Measurements from ENCODE around the gene FMNL2.

The FMNL2 gene

GRCh38 chr2:152339556-152340286 is 4.7 kb downstream of the FMNL2 start:
- FAIRE-seq, result no peak

DNA sequence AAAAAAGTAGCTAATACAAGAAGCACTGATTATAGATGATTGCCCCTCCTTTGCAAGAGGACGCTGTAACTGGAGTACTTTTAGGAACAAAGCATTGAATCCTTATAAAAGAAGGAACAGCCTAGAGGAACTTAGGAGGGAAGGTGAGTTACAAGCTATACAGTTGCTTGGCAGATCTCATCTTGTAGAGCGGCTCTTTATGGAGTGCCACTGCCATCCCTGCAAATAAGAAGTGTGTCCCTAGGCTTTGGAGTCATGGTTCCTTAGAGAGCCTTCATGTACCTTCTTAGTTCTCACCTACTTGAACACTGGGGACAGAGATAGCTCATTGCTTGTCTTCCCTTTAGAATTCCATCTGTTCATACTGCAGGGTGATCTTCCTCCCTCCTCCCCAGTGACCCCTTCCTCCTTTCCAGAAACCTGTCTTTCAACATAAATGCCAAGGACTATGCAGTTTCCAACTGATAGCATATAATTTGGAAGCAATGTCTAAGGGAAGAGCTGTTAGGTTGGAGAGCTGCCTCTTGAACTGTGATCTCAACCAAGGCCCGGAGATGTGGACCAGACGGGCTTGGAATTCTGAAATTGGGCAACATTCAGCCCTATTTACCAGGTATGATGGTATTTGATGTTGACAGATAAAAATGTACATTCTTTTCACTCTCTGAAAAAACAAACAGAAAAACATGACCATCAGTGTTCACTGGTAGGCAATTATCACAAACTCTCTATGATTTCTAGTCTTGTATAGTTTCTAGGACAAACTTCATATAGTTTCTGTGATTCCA is 7.5 kb downstream of the FMNL2 start:
- FAIRE-seq, result no peak

DNA sequence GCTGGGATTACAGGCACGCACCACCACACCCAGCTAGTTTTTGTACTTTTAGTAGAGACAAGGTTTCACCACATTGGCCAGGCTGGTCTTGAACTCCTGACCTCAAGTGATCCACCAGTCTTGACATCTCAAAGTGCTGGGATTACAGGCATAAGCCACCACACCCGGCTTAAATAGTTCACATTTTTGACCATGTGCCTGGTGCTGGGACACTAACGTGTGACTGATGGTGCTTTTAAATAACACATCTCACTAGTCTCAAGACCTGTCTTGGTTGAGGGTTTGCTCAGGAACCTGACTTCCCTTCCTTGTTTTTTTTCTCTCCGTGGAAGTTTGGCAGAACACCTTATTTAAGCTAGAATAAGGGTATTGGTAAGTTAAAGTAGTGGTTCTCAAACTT is 8.5 kb downstream of the FMNL2 start:
- no peak for FAIRE-seq

GRCh38 chr2:152344579-152345195 is 9.7 kb downstream of the FMNL2 start:
- no peak for FAIRE-seq

DNA sequence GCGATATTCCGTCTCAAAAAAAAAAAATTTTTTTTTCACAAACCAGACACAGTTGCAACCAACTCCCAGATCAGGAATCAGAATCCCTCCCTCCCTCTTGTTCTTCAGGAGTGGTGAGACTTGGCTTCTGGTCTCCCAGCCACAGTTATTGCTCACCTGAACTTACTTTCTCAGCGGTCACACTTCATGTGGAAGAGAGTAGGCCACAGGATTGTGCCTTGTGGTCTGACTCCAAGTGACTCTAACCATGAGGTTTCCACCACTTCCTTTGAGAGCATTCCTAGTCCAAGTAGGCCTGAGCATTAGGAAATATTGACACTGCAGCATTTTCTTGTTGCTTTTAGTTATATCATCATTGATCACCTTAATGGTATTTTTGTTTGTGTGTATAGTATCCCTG is 12.1 kb downstream of the FMNL2 start:
- no peak for FAIRE-seq

DNA sequence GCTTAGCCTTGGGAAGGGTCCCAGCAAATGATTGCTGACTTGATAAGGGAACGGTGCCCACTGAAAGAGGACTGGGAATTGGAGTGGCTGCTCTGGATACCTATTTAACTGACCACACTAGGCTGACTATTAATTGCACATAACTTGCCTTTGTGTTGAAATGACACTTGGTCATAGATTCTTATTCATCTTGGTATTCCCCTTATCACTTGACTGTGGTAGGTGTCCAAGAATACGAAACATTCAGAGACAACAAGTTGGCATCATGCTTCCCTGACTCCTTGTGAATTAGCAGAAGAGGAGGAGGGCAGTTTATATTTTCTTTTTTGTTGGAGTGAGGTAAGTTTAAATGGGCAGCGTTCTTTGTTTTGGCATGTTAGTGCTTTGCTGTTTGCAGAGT is 13.4 kb downstream of the FMNL2 start:
- FAIRE-seq, result no peak

DNA sequence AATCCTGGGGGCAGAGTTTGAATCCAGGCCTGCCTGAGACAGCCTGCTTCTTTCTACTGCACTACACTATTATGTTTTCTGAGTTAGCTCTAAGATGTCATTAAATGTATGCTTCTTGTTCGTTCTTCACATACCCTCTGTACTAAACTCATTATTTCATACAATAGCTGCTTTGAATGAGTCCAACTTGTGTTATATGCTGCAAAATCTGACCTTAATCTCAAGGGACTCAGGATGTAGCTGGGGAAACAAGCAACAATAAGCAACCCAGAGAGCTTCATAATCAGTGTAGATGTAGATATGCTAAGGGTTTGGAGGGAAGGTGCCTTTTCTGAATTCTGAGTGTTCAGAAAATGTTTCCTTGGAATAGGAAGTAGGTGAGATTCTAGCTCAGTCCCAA is 14.4 kb downstream of the FMNL2 start:
- FAIRE-seq, result no peak

DNA sequence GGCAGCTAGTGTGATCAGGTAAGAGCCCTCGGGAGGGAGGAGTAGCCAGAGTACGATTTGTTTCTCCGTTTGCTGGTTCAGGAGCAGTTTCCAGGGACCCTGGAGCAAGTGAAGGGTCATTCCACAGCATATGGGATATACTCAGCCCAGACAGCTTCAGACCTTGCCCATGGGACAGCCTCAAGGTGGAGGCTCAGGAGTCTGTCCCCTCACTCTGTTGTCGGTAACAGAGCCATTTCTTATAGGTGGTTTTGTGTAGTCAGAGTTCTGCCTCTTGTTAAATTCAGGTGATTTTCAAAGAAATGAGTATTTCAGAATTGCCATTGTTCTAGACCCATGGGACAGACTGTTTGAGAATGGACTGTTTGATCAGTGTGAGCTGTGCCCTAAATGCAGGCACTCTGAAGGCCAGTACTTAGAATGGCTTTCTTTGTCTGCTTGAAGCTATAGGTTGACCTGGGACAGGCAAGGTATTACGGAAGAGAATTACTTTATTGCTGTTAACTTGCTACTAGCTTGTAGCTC is 15.2 kb downstream of the FMNL2 start:
- FAIRE-seq, result no peak

- no peak for FAIRE-seq
Observed at GRCh38 chr2:152352616-152353015, 17.6 kb downstream of the FMNL2 start.

DNA sequence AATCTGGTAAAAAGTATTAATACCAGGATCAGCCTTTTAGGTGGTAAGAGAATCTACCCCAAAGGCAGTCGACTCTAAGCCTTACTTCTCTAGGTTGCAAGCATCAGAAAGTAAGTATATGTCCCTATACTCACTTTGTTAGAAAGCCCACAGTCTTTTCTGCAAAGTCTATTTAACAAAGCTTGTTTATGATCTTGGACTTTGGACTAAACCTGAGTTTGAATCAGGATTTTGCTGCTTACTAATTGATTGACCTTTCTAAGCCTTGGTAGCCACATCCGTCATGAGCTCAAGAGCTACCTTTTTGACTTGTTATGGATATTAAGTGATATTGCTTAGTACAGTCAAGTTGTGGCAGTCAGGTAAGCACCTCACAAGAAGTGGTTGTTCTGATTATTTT is 18.4 kb downstream of the FMNL2 start:
- FAIRE-seq, result no peak

GRCh38 chr2:152354069-152354755 is 19.2 kb downstream of the FMNL2 start:
- FAIRE-seq, result no peak

DNA sequence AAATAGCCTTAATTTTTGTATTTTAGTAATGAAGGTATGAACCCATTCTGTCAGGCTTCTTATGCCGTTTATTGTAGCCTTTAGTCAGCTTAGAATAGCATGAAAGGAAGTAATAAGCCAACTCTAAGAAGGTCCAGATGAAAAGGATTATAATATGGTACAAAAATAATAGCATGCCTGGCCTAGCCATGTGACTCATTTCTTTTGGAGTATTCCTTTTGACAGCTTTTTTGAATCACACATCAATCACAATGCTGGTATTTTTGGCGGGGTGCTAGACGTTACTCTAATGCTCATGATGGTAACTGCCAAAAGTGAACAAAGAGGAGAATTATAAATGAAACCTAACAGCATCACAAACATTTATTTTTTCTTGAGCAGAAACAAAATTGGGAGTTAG is 19.9 kb downstream of the FMNL2 start:
- no peak for FAIRE-seq

GRCh38 chr2:152355409-152355831 is 20.4 kb downstream of the FMNL2 start:
- FAIRE-seq, result no peak

GRCh38 chr2:152359573-152360363 is 24.8 kb downstream of the FMNL2 start:
- FAIRE-seq, result no peak

DNA sequence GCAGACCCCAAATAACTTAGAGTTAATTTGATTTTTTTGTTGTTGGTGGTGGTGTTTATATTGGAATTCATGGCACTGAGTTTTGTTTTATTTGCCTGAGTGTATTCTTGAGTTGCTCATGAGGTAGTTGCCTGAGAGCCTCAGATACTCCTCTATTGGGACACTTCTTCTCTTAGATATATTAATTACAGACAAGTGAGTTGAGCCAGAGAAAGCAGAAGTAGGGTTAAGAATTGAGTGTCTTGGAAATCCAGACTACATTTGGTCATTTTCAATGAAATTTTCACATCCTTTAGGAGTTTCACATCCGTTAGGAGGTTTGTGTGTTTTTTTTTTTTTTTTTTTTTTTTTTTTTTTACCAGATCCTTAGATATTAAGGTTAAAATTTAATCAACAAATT is 29.0 kb downstream of the FMNL2 start:
- no peak for FAIRE-seq

DNA sequence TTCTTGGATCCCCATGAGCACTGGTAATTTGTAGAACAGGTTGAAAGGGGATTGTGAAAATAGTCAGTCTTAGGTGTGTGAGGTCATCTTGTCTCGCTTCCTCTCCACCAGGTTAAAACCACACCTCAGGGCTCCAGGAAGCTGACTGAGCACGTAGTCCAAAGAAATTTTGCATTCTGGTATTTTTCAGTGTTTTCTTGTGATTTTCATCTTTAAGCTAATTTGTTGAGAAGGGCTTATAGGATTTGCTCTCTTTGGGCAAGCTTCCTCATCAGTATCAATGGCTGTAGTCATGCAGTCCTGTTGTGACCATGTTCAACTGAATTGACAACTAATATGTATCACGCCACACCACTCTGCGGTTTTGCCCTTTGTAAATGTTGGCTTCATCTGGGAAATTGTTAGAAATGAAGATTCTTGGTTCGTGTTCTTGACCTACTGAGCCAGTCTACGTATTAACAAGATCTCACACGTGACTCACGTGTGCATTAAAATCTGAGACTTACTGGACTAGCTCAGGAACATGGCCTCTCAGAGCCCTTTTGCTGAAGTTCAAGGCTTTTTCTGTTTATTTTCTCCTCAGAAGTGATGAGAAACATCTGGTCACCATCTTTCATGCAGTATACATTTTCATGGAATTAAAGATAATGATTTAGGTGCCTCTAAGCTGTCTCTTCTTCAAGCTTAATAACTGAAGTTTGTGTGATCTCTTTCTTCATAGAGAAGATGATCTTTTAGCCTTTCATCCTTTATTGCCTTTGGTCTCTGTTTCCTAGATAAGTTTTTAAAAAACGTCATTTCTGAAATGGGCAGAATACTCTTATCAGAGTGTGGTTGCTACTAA is 32.8 kb downstream of the FMNL2 start:
- no peak for FAIRE-seq

- no peak for FAIRE-seq
Observed at GRCh38 chr2:152369176-152369860, 34.3 kb downstream of the FMNL2 start.

DNA sequence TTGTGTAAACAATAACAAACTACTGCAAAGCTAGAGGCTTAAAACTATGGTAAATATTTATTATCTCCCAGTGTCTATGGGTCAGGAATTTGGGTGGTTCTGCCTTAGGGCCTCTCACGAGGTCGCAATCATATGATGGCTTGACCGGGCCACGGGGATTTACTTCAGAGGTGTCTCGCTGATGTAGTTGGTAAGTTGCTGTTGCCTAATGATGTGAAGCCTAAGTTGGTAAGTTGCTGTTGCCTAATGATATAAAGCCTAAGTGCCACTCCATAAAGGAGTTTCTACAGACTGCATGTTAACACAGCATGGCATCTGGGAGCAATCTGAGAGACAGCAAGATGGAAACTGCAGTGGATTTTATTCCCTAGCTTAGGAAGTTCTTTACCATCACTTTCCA is 35.8 kb downstream of the FMNL2 start:
- no peak for FAIRE-seq

GRCh38 chr2:152372438-152372984 is 37.5 kb downstream of the FMNL2 start:
- FAIRE-seq, result no peak

DNA sequence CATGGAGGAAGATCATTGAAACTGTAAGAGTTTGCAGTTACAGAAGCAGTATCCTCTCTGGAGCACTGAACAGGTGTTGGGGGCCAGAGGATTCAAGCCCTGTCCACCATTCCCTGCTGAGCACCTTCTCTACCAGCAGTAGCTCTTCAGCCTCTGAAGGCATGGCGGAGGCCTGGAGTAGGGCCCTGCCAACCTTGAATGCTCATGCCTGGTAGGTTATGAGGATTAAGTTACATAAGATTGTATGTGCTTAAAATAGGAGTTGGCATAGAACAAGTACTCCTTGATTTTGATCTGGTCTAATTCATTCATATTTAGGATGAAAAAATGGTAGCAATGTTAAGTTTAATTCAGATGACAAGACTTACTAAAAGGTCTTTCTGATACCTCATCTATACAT is 40.2 kb downstream of the FMNL2 start:
- no peak for FAIRE-seq
